ENCODE measurements around the gene ARHGEF7.

The ARHGEF7 gene

GRCh38 chr13:111314852-111315251 is 199.7 kb downstream of the ARHGEF7 start:
- DNase-seq = no peak

DNA sequence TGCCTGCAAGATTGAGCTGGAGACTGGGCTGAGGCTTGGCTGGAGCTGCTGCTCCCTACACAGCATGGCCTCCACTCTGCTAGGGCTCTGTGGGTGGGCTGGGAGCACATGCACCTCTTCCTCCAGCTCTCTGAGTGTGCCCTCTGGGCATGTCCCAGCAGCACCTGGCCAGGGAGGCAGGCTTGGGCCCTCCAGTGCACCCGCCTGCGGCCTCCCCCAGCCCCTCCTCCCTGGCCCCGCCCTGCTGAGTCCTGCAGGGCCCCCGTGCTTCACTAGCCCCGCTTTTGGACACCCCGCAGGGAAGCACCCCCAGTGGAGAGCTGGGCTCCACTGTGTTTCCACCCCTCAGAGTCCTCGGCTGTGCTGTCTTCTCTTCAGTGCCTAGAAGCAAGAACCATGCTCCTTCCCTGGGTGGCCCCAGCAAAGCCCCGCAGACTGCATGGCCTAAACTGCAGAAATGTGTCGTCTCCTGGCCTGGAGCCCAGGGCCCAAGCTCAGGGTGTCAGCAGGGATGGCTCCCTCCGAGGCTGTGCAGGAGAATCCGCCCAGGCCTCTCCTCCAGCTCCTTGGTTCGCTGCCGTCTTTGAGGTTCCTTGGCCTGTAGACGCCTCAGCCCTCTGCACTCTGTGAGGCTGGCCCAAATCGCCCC is 200.4 kb downstream of the ARHGEF7 start:
- no peak for DNase-seq

DNA sequence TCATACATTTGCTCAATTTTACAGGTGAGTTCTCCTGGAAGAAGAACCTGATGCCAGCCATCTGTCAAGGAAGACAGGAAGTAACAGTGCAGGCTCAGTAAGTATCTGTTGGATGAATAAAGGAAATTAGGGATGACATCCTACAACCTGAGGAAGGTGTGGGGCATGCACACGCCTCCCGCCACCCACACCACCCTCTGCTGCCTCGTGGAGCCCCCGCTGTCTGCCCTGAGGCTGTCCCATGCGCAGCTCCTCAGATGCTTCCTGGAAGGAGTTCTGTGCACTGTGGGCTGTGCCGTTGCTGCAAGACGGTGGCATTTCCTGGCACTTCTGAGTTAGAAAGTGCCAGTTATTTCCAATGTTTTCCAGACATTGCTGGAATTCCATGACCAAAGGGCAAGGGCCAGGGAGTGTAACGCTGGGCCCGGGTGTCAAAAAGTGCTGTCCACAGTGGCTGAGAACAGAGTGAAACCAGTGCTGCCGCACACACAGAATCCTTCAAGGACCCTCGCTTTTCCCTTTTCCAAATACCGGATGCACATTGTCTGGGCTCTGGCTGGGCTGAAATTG is 201.1 kb downstream of the ARHGEF7 start:
- DNase-seq = no peak

GRCh38 chr13:111317042-111317550 is 202.0 kb downstream of the ARHGEF7 start:
- no peak for DNase-seq

DNA sequence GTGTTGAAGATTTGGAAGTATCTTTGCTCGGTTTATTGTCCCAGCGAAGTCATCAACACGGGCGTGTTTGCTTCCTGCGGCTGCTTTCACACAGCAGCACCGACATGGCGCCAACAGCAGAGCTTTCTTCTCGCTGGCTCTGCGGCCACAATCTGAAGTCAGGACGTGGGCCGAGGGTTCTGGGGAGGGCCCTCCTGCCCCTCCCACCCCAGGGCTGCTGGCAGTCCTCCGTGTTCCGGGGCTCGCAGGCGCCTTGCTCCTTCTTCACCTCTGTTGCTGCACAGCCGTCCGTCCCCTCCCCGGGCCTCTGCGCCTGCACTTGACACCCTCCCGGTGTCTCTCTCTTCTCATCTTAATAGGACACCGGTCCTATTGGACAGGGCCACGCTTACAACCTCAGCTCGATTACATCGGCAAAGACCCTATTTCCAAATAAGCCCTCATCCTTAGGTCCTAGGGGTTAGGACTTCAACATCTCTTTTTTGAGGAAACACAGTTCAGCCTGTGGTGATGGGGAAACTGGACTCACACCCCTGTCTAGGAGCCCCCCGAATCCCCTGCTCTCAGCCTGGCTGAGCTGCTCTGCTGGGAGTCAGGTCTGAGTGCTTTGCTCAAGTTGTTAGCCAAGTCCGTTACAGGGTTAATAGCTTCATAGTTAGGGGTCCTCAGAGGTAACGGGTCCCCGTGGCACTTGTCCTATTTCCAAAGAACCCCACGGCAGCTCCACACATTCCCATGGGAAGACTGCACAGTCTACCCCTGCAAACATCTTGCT is 202.6 kb downstream of the ARHGEF7 start:
- DNase-seq = no peak

GRCh38 chr13:111318386-111318785 is 203.3 kb downstream of the ARHGEF7 start:
- no peak for DNase-seq

GRCh38 chr13:111319521-111319920 is 204.4 kb downstream of the ARHGEF7 start:
- DNase-seq = no peak

GRCh38 chr13:111319998-111320911 is 205.1 kb downstream of the ARHGEF7 start, which contains the start of gene TEX29:
TSS of gene TEX29 (plus strand) at chr13:111320642. CDS start at chr13:111320891, 249 bp downstream.
- DNase-seq = no peak

DNA sequence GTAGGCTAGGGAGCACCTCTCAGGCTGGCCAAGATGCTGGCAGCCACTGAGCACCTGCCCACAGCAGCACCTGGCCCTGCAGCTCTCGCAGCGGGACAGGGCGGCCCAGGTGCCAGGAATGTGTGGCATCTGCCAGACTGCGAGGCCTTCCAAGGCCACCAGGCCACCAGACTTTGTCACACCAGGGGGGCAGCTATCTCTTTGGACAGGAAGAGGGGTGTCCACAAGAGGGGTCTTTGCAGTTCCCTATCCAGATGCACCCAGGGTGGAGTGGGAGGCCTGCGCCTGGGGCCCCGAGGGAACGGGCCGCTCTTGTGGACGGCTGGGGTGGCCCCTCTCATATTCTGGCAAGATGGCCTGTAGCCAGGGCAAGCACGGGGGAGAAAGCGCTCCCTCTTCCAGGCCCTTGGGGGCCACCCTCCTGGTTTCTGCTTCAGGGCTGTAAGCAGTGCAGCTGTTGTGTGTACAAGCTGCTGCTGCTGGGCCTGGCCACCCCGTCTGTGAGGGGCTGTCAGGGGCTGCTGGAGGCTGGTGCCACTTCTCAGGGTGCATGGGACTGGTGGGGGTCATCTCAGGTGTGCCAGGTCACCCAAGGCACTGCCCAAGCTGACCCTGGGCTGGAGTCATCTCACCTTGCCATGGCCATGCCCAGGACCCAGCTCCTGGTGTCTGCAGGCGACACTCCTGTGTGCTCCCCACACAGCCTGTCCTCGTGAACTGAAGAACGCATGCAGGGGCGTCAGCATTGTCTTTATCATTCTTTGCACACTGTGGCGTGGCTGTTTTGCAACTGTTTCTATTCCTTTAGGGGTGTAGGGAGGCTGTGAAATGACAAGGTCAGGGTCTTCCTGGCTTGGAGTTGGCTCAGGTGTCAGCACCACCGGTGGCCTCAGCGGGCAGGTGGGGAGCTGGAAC is 207.1 kb downstream of the ARHGEF7 start:
- DNase-seq = no peak

DNA sequence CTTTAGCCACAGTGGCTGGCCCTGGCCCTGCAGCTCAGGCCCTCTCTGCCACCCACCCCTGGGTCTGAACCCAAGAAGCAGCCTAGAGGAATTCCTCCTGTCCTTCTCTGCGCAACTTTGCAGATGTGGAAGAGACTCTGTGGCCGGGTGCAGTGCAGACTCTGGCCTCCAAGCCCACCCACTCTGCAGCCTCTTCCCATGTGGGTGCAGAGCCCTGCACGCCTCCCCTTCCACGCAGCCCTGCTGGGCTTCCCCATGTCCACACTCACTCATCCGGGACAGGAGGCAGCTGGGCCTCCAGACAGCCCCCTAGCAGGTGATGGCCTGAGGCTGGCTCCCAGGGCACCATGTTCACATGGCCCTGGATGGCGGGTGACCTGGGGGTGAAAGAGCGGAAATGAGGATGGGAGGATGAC is 207.8 kb downstream of the ARHGEF7 start:
- no peak for DNase-seq

DNA sequence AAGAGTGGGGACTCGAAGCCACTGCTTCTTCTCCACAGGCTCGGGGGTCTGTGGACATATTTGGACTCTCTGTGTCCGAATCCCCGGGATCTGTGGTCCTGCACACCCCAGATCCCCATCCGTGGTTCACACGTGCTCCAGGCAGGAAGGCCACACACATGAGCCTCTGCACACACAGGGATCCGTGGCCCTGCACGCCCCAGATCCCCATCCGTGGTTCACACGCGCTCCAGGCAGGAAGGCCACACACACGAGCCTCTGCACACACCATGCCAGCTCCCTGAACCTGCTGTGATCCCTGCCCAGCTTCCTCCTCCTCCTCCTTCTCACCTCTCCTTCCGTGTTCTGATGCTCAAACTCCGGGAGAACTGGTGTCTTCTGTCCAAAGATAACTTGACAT is 208.4 kb downstream of the ARHGEF7 start:
- no peak for DNase-seq

GRCh38 chr13:111323950-111324651 is 209.0 kb downstream of the ARHGEF7 start:
- DNase-seq = no peak

DNA sequence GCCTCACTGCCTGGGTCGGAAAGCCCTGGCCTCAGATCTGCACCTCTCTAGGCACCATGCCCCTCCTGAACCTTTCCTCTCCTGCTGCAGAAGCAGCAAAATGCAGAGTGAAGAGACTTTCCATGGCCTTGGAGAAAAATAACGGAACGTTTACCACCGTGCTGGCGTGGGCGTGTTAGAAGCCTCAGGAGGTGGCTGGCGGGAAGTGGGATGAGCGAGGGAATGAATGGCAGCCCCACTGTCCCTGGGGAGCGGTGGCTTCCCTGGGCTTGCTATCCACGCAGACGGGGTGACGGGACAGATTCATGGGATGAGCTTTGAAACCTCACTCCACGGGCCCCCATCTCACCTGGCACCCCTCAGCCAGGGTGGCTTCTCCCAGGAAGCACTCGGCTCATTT is 209.6 kb downstream of the ARHGEF7 start:
- DNase-seq = no peak

- DNase-seq = no peak
These were observed 210.2 kb downstream of the ARHGEF7 start for GRCh38 chr13:111325146-111325890.

DNA sequence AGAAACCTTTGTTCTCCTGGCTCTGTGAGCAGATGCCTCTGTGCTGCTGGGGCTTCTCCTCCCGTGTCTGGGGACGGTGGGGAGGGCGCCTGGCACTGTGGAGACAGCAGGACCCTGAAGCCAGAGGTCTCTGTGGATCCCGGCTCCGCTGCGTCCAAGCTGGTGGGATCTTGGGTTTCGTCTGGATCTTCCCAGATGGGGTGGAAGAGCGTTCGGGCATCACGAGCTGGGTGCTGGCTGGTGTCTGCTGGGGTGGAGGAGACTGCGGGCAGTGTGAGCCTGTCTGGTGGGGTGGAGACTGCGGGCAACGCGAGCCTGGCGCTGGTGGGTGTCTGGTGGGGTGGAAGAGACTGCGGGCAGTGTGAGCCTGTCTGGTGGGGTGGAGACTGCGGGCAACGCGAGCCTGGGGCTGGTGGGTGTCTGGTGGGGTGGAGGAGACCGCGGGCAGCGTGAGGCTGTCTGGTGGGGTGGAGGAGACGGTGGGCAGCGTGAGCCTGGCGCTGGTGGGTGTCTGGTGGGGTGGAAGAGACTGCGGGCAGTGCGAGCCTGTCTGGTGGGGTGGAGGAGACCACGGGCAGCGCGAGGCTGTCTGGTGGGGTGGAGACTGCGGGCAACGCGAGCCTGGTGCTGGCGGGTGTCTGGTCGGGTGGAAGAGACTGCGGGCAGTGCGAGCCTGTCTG is 211.0 kb downstream of the ARHGEF7 start:
- no peak for DNase-seq

- DNase-seq = no peak
These were observed 211.5 kb downstream of the ARHGEF7 start for GRCh38 chr13:111326621-111326965.

- no peak for DNase-seq
These were observed 212.0 kb downstream of the ARHGEF7 start for GRCh38 chr13:111326981-111327642.

DNA sequence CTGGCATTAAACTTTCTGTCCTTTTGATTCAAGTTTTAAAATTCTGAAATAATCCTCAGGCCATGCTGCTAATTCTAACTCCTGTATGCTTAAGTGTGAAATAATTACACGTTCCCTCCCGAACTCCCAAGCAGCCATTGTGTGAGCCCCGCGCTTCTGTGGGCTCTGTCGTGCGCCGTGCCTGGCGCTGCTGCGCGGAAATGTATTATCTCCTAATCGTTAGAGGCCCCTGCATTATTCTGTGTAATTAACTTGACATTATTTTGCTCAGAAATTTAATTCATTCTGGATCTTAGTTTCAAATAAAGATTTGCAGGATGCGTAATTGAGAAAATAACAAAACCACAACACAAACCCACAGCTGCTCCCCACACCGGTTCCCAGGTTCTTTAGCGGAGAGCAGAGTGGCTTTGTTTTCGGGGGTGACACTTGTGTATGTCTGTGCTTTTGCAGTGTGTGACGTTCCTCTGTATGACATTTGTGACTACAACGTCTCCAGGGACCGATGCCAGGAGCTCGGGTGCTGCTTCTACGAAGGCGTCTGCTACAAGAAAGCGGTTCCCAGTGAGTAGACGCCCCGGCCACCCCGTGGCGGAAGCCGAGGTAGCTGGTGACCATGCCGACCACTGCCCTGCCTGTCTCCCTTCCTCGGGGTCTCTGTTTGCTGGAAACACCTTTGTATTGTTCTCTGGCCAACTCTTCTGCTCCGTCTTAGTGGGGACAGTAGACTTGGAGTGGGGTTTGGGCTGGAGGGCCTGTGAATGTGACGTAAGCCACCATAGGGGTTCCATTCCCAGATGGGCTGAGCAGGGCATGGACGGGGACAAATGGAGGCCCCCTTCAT is 212.8 kb downstream of the ARHGEF7 start:
- DNase-seq = no peak
